Fibroblast of the aortic adventitia (primary cell): ENCODE data around the gene CCNQ. TPM values are rescaled to one million over a fixed set of nuclear protein-coding genes. Genes with fewer than 3 reads are reported as not detected.

ENCODE experiments used
- DNase-seq: peaks from one replicate; pipeline ENCODE4 v3.0.0-alpha.2; 2010; ENCODE audit warnings: low read depth
- H3K4me3 ChIP-seq: 2 replicates; pipeline ENCODE4 v1.5.1; 2011; ENCODE audit warnings: low read depth, mild to moderate bottlenecking, control low read depth, low read length, moderate library complexity
- CTCF ChIP-seq: IDR thresholded peaks from 2 replicates; pipeline ENCODE4 v1.5.1; 2011; ENCODE audit warnings: mild to moderate bottlenecking, low read length, control low read depth, inconsistent platforms; ENCODE audit not compliant: insufficient read depth
- total RNA-seq: library from RNA; depleted of rRNA; stranded (reverse); fragments of >200 nt; gene quantifications from 2 replicates; pipeline ENCODE4 v1.2.3, GENCODE V29; 2012; ENCODE audit warnings: low replicate concordance

CCNQ gene
- total RNA-seq, 1 donor = 14.5 TPM

- no peak for DNase-seq
- H3K4me3 ChIP-seq = no peak overlapping the region
- TF ChIP-seq CTCF = no peak
These were observed 28.8 kb upstream of the CCNQ start for GRCh38 chrX:153627675-153628111.

GRCh38 chrX:153626863-153627674, 28.1 kb upstream of the CCNQ start:
- DNase-seq = no peak
- TF ChIP-seq CTCF = no peak
- no peak overlapping the region for H3K4me3 ChIP-seq

GRCh38 chrX:153626025-153626633, 27.2 kb upstream of the CCNQ start:
- H3K4me3 ChIP-seq = no peak overlapping the region
- TF ChIP-seq CTCF = no peak
- no peak for DNase-seq

- H3K4me3 ChIP-seq = no peak overlapping the region
- TF ChIP-seq CTCF = no peak
- no peak for DNase-seq
These were observed 26.5 kb upstream of the CCNQ start for GRCh38 chrX:153625271-153626024.

- no peak for TF ChIP-seq CTCF
- no peak overlapping the region for H3K4me3 ChIP-seq
- no peak for DNase-seq
These were observed 25.5 kb upstream of the CCNQ start for GRCh38 chrX:153624196-153625091.
